ENCODE results near the gene NUP188.

The NUP188 gene

GRCh38 chr9:128903871-128904620 lies 43.5 kb upstream of the NUP188 start:
- H3K4me1 ChIP-seq (ENCODE audit: control insufficient read depth, insufficient read depth, low read length), result no peaks in the 10 kb centered on the region
- H3K4me3 ChIP-seq (ENCODE audit: low read depth, low read length), result no peak overlapping the region
- no peak overlapping the region for H3K27ac ChIP-seq (ENCODE audit: low read depth, low read length)
- no peaks in the 10 kb centered on the region for H3K27me3 ChIP-seq (ENCODE audit: control insufficient read depth, insufficient read depth, low read length)
- H3K9me3 ChIP-seq (ENCODE audit: control insufficient read depth, insufficient read depth, low read length), result no peaks in the 10 kb centered on the region
- H3K36me3 ChIP-seq (ENCODE audit: control insufficient read depth, insufficient read depth, low read length), result peaks cover 44% of the 10 kb centered on the region
- no peak overlapping the region for H3K9ac ChIP-seq (ENCODE audit: low read depth, low read length)

GRCh38 chr9:128905964-128906363 lies 41.5 kb upstream of the NUP188 start:
- peaks cover 55% of the 10 kb centered on the region for H3K36me3 ChIP-seq (ENCODE audit: control insufficient read depth, insufficient read depth, low read length)
- no peak overlapping the region for H3K9ac ChIP-seq (ENCODE audit: low read depth, low read length)
- H3K4me1 ChIP-seq (ENCODE audit: control insufficient read depth, insufficient read depth, low read length), result peaks cover under 1% of the 10 kb centered on the region
- no peak overlapping the region for H3K4me3 ChIP-seq (ENCODE audit: low read depth, low read length)
- no peaks in the 10 kb centered on the region for H3K27me3 ChIP-seq (ENCODE audit: control insufficient read depth, insufficient read depth, low read length)
- H3K27ac ChIP-seq (ENCODE audit: low read depth, low read length), result no peak overlapping the region
- no peaks in the 10 kb centered on the region for H3K9me3 ChIP-seq (ENCODE audit: control insufficient read depth, insufficient read depth, low read length)

- peaks cover 55% of the 10 kb centered on the region for H3K36me3 ChIP-seq (ENCODE audit: control insufficient read depth, insufficient read depth, low read length)
- H3K4me1 ChIP-seq (ENCODE audit: control insufficient read depth, insufficient read depth, low read length), result peaks cover 8% of the 10 kb centered on the region
Observed at GRCh38 chr9:128906741-128907140, 40.8 kb upstream of the NUP188 start.

GRCh38 chr9:128908372-128908771 lies 39.1 kb upstream of the NUP188 start:
- Histone ChIP-seq H3K9me3 (ENCODE audit: control insufficient read depth, insufficient read depth, low read length) (no peaks in the 10 kb centered on the region), H3K36me3 (ENCODE audit: control insufficient read depth, insufficient read depth, low read length) (peaks cover 49% of the 10 kb centered on the region), H3K4me3 (ENCODE audit: low read depth, low read length) (no peak overlapping the region), H3K9ac (ENCODE audit: low read depth, low read length) (no peak overlapping the region), H3K4me1 (ENCODE audit: control insufficient read depth, insufficient read depth, low read length) (peaks cover 18% of the 10 kb centered on the region), H3K27me3 (ENCODE audit: control insufficient read depth, insufficient read depth, low read length) (no peaks in the 10 kb centered on the region), H3K27ac (ENCODE audit: low read depth, low read length) (no peak overlapping the region)

More at GRCh38 chr9:128906741-128907140, 40.8 kb upstream of the NUP188 start:
- H3K9ac ChIP-seq (ENCODE audit: low read depth, low read length), result no peak overlapping the region
- no peak overlapping the region for H3K27ac ChIP-seq (ENCODE audit: low read depth, low read length)
- H3K27me3 ChIP-seq (ENCODE audit: control insufficient read depth, insufficient read depth, low read length), result no peaks in the 10 kb centered on the region
- H3K4me3 ChIP-seq (ENCODE audit: low read depth, low read length), result no peak overlapping the region
- no peaks in the 10 kb centered on the region for H3K9me3 ChIP-seq (ENCODE audit: control insufficient read depth, insufficient read depth, low read length)

- Histone ChIP-seq H3K4me1 (ENCODE audit: control insufficient read depth, insufficient read depth, low read length) (peaks cover 18% of the 10 kb centered on the region), H3K36me3 (ENCODE audit: control insufficient read depth, insufficient read depth, low read length) (peaks cover 55% of the 10 kb centered on the region), H3K4me3 (ENCODE audit: low read depth, low read length) (no peak overlapping the region), H3K27ac (ENCODE audit: low read depth, low read length) (no peak overlapping the region), H3K27me3 (ENCODE audit: control insufficient read depth, insufficient read depth, low read length) (no peaks in the 10 kb centered on the region), H3K9me3 (ENCODE audit: control insufficient read depth, insufficient read depth, low read length) (no peaks in the 10 kb centered on the region), H3K9ac (ENCODE audit: low read depth, low read length) (no peak overlapping the region)
Observed at GRCh38 chr9:128909859-128910258, 37.6 kb upstream of the NUP188 start.

GRCh38 chr9:128910906-128911305 lies 36.6 kb upstream of the NUP188 start:
- peaks cover 62% of the 10 kb centered on the region for H3K36me3 ChIP-seq (ENCODE audit: control insufficient read depth, insufficient read depth, low read length)
- H3K4me1 ChIP-seq (ENCODE audit: control insufficient read depth, insufficient read depth, low read length), result peaks cover 18% of the 10 kb centered on the region
- H3K9me3 ChIP-seq (ENCODE audit: control insufficient read depth, insufficient read depth, low read length), result no peaks in the 10 kb centered on the region
- no peak overlapping the region for H3K4me3 ChIP-seq (ENCODE audit: low read depth, low read length)
- H3K27me3 ChIP-seq (ENCODE audit: control insufficient read depth, insufficient read depth, low read length), result no peaks in the 10 kb centered on the region
- no peak overlapping the region for H3K9ac ChIP-seq (ENCODE audit: low read depth, low read length)
- peak overlapping the region; percentile 91 for H3K27ac ChIP-seq (ENCODE audit: low read depth, low read length)

- H3K4me3 ChIP-seq (ENCODE audit: low read depth, low read length), result no peak overlapping the region
- peaks cover 67% of the 10 kb centered on the region for H3K36me3 ChIP-seq (ENCODE audit: control insufficient read depth, insufficient read depth, low read length)
- no peaks in the 10 kb centered on the region for H3K27me3 ChIP-seq (ENCODE audit: control insufficient read depth, insufficient read depth, low read length)
- peaks cover 18% of the 10 kb centered on the region for H3K4me1 ChIP-seq (ENCODE audit: control insufficient read depth, insufficient read depth, low read length)
- peak overlapping the region; percentile 91 for H3K27ac ChIP-seq (ENCODE audit: low read depth, low read length)
- no peaks in the 10 kb centered on the region for H3K9me3 ChIP-seq (ENCODE audit: control insufficient read depth, insufficient read depth, low read length)
- peak overlapping the region; percentile 26; the same call in 1 of the 2 replicates for H3K9ac ChIP-seq (ENCODE audit: low read depth, low read length)
Observed at GRCh38 chr9:128911529-128912035, 35.9 kb upstream of the NUP188 start.

- H3K4me1 ChIP-seq (ENCODE audit: control insufficient read depth, insufficient read depth, low read length), result peaks cover 18% of the 10 kb centered on the region
- H3K36me3 ChIP-seq (ENCODE audit: control insufficient read depth, insufficient read depth, low read length), result peaks cover 66% of the 10 kb centered on the region
- H3K9ac ChIP-seq (ENCODE audit: low read depth, low read length), result peak overlapping the region; percentile 26; the same call in 1 of the 2 replicates
- peak overlapping the region; percentile 91 for H3K27ac ChIP-seq (ENCODE audit: low read depth, low read length)
- no peaks in the 10 kb centered on the region for H3K27me3 ChIP-seq (ENCODE audit: control insufficient read depth, insufficient read depth, low read length)
- H3K9me3 ChIP-seq (ENCODE audit: control insufficient read depth, insufficient read depth, low read length), result no peaks in the 10 kb centered on the region
- H3K4me3 ChIP-seq (ENCODE audit: low read depth, low read length), result no peak overlapping the region
Observed at GRCh38 chr9:128912270-128912853, 35.1 kb upstream of the NUP188 start.

GRCh38 chr9:128913048-128913900 lies 34.2 kb upstream of the NUP188 start:
- Histone ChIP-seq H3K27ac (ENCODE audit: low read depth, low read length) (peak overlapping the region; percentile 75), H3K4me1 (ENCODE audit: control insufficient read depth, insufficient read depth, low read length) (peaks cover 18% of the 10 kb centered on the region), H3K36me3 (ENCODE audit: control insufficient read depth, insufficient read depth, low read length) (peaks cover 65% of the 10 kb centered on the region), H3K4me3 (ENCODE audit: low read depth, low read length) (no peak overlapping the region), H3K27me3 (ENCODE audit: control insufficient read depth, insufficient read depth, low read length) (no peaks in the 10 kb centered on the region), H3K9me3 (ENCODE audit: control insufficient read depth, insufficient read depth, low read length) (no peaks in the 10 kb centered on the region), H3K9ac (ENCODE audit: low read depth, low read length) (no peak overlapping the region)

GRCh38 chr9:128913995-128914772 lies 33.3 kb upstream of the NUP188 start:
- Histone ChIP-seq H3K9ac (ENCODE audit: low read depth, low read length) (no peak overlapping the region), H3K27me3 (ENCODE audit: control insufficient read depth, insufficient read depth, low read length) (no peaks in the 10 kb centered on the region), H3K9me3 (ENCODE audit: control insufficient read depth, insufficient read depth, low read length) (no peaks in the 10 kb centered on the region), H3K27ac (ENCODE audit: low read depth, low read length) (no peak overlapping the region), H3K4me3 (ENCODE audit: low read depth, low read length) (no peak overlapping the region), H3K36me3 (ENCODE audit: control insufficient read depth, insufficient read depth, low read length) (peaks cover 61% of the 10 kb centered on the region), H3K4me1 (ENCODE audit: control insufficient read depth, insufficient read depth, low read length) (peaks cover 18% of the 10 kb centered on the region)

Measured in HUES48 (cell line).